GM23338 (cell line): ENCODE data around the gene KIF24. TPM values are rescaled to one million over a fixed set of nuclear protein-coding genes. Genes with fewer than 3 reads are reported as not detected.

Experiments used
- ATAC-seq: fragments of 200-7000 bp; cut with Tn5 transposase; 3 replicates; pipeline ENCODE4 v1.9.1; 2020
- DNase-seq: peaks from one replicate; pipeline ENCODE4 v3.0.0-alpha.2; 2015; ENCODE audit warnings: low spot score
- H2AFZ ChIP-seq: fragments of 200-600 bp; sonication (generic); 2 replicates; pipeline ENCODE4 v1.8.0; 2016; ENCODE audit warnings: antibody characterized with exemption, mild to moderate bottlenecking, moderate library complexity
- H3F3A ChIP-seq: fragments of 200-600 bp; sonication (generic); replicated peaks from 2 replicates; pipeline ENCODE4 v1.8.0; 2017; ENCODE audit warnings: antibody characterized with exemption, mixed run types, low read depth
- H3K27ac ChIP-seq: fragments of 200-600 bp; sonication (generic); 2 replicates; pipeline ENCODE4 v1.6.1; 2016; ENCODE audit warnings: low read depth
- H3K27me3 ChIP-seq: fragments of 200-600 bp; sonication (generic); 2 replicates; pipeline ENCODE4 v1.8.0; 2016; ENCODE audit warnings: mild to moderate bottlenecking, mixed run types, moderate library complexity; ENCODE audit not compliant: insufficient read depth
- H3K36me3 ChIP-seq: fragments of 200-600 bp; sonication (generic); 2 replicates; pipeline ENCODE4 v1.8.0; 2016; ENCODE audit warnings: mild to moderate bottlenecking; ENCODE audit not compliant: insufficient read depth
- H3K4me1 ChIP-seq: fragments of 200-600 bp; sonication (generic); 2 replicates; pipeline ENCODE4 v1.8.0; 2016; ENCODE audit warnings: mild to moderate bottlenecking, moderate library complexity; ENCODE audit not compliant: insufficient read depth
- H3K4me2 ChIP-seq: fragments of 200-600 bp; sonication (generic); 2 replicates; pipeline ENCODE4 v1.7.1; 2017; ENCODE audit warnings: mixed run types
- H3K4me3 ChIP-seq: fragments of 200-600 bp; sonication (generic); 2 replicates; pipeline ENCODE4 v1.6.1; 2016; ENCODE audit warnings: mixed run types
- H3K79me2 ChIP-seq: fragments of 200-600 bp; sonication (generic); replicated peaks from 2 replicates; pipeline ENCODE4 v1.8.0; 2017; ENCODE audit warnings: mild to moderate bottlenecking; ENCODE audit not compliant: insufficient read depth
- H3K9me2 ChIP-seq: fragments of 200-600 bp; sonication (generic); 2 replicates; pipeline ENCODE4 v1.8.0; 2017; ENCODE audit not compliant: insufficient read depth
- H4K20me1 ChIP-seq: fragments of 200-600 bp; sonication (generic); replicated peaks from 2 replicates; pipeline ENCODE4 v1.8.0; 2017; ENCODE audit warnings: mild to moderate bottlenecking; ENCODE audit not compliant: insufficient read depth
- H3K27ac Mint-ChIP-seq: 2 replicates; pipeline ENCODE4 v1.8.0; 2020; ENCODE audit warnings: inconsistent platforms, mild to moderate bottlenecking, moderate library complexity, mixed read lengths
- H3K27me3 Mint-ChIP-seq: 3 replicates; pipeline ENCODE4 v1.8.0; 2022; ENCODE audit warnings: low read depth, mild to moderate bottlenecking, moderate library complexity, mixed read lengths, inconsistent platforms; ENCODE audit not compliant: insufficient read depth, poor library complexity
- H3K36me3 Mint-ChIP-seq: 3 replicates; pipeline ENCODE4 v1.8.0; 2021; ENCODE audit warnings: low read depth, mild to moderate bottlenecking, inconsistent platforms, moderate library complexity, mixed read lengths
- H3K4me1 Mint-ChIP-seq: 3 replicates; pipeline ENCODE4 v1.8.0; 2020; ENCODE audit warnings: mild to moderate bottlenecking, inconsistent platforms, mixed read lengths
- H3K4me3 Mint-ChIP-seq: 3 replicates; pipeline ENCODE4 v1.8.0; 2021; ENCODE audit warnings: moderate library complexity, mild to moderate bottlenecking, inconsistent platforms, mixed read lengths
- H3K9me3 Mint-ChIP-seq: 3 replicates; pipeline ENCODE4 v1.8.0; 2020; ENCODE audit warnings: moderate library complexity, mild to moderate bottlenecking, inconsistent platforms, mixed read lengths
- CREB1 ChIP-seq: fragments of 250-450 bp; sonication (Bioruptor Pico); IDR thresholded peaks from 2 replicates; pipeline ENCODE4 v1.5.0; 2020; ENCODE audit warnings: low read depth, mild to moderate bottlenecking, moderate library complexity
- POLR2AphosphoS5 ChIP-seq: IDR thresholded peaks from 2 replicates; pipeline ENCODE4 v1.6.1; 2016; ENCODE audit warnings: antibody characterized with exemption, low read depth
- ZNF114 ChIP-seq: fragments of 250-450 bp; sonication (Bioruptor Pico); IDR thresholded peaks from 2 replicates; pipeline ENCODE4 v1.5.0; 2020; ENCODE audit warnings: mild to moderate bottlenecking, moderate library complexity
- ZNF331 ChIP-seq: fragments of 250-450 bp; sonication (Bioruptor Pico); IDR thresholded peaks from 2 replicates; pipeline ENCODE4 v1.5.0; 2020; ENCODE audit warnings: low read depth, mild to moderate bottlenecking, moderate library complexity
- polyA plus RNA-seq: library from polyadenylated mRNA; unstranded; fragments of >200 nt; fragmentation: Nextera tagmentation; extraction: Ambion mirVana; gene quantifications from 2 replicates; pipeline ENCODE4 v1.2.1, GENCODE V29; 2016
- total RNA-seq: library from RNA; depleted of rRNA; stranded (reverse); fragments of >200 nt; shearing (Covaris generic); gene quantifications from 2 replicates; pipeline ENCODE4 v1.2.3, GENCODE V29; 2014
- TF ChIP-seq, protein P1 (sequence below): IDR thresholded peaks from one replicate; pipeline ENCODE4 v1.6.1; 2018; ENCODE audit warnings: antibody characterized with exemption; ENCODE audit not compliant: unreplicated experiment

The KIF24 gene
- total and polyA plus RNA-seq, 2 experiments from 2014 or later, result 1.3 to 4.4 TPM

DNA sequence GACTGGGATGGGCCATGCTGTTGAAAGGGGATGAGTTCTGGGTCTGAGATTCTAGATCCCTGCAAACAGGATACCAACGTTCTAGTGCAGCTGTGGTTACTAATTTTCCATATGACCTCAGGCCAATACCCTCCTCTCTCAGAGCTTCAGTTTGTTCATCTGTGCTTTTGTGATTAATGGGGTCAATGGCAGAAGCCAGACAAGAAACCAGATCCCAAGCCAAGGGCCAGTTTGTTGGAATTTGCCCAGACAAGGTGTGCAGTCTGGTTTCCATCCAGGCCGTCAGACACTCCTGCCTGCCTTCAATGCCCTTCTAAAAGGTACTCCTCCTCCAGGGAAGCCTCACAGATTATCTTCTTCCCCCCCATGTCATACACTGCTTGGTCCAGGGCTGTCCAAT is 36.2 kb upstream of the KIF24 start:
- H2AFZ ChIP-seq, result no peak overlapping the region
- DNase-seq (no peak), ATAC-seq (no peak)
- peaks cover 26% of the 10 kb centered on the region for H3K4me1 ChIP-seq
- no peak overlapping the region for H3K27ac Mint-ChIP-seq
- peaks cover 35% of the 10 kb centered on the region for H3K36me3 Mint-ChIP-seq
- peaks cover 4% of the 10 kb centered on the region for H3K27me3 Mint-ChIP-seq
- H3K9me3 Mint-ChIP-seq, result peaks cover 22% of the 10 kb centered on the region
- H4K20me1 ChIP-seq, result no peaks in the 10 kb centered on the region
- 0 out of 2 replicates have a peak, but pooled peaks cover 3% of the 10 kb centered on the region for H3K9me2 ChIP-seq
- no peak overlapping the region for H3K4me3 ChIP-seq
- no peak overlapping the region for H3K4me2 ChIP-seq
- no peaks in the 10 kb centered on the region for H3K36me3 ChIP-seq
- H3K4me3 Mint-ChIP-seq, result no peak overlapping the region; the same call in 2 of the 3 replicates
- H3K27me3 ChIP-seq, result no peaks in the 10 kb centered on the region
- H3K79me2 ChIP-seq, result no peaks in the 10 kb centered on the region
- H3K27ac ChIP-seq, result no peak overlapping the region
- no peaks in the 10 kb centered on the region for H3F3A ChIP-seq
- no peak for TF ChIP-seq POLR2AphosphoS5
- TF ChIP-seq ZNF114 (CRISPR knock-in tag), result no peak
- H3K4me1 Mint-ChIP-seq, result peaks cover 24% of the 10 kb centered on the region

- peaks cover 24% of the 10 kb centered on the region for H3K4me1 Mint-ChIP-seq
- H3F3A ChIP-seq, result no peaks in the 10 kb centered on the region
- TF ChIP-seq ZNF114 (CRISPR knock-in tag), result no peak
- no peak for TF ChIP-seq CREB1
- H3K4me1 ChIP-seq, result peaks cover 26% of the 10 kb centered on the region
- peaks cover 22% of the 10 kb centered on the region for H3K36me3 Mint-ChIP-seq
- H3K27me3 Mint-ChIP-seq, result peaks cover 4% of the 10 kb centered on the region
- peaks cover 22% of the 10 kb centered on the region for H3K9me3 Mint-ChIP-seq
- no peaks in the 10 kb centered on the region for H4K20me1 ChIP-seq
- H3K79me2 ChIP-seq, result no peaks in the 10 kb centered on the region
- peak; percentile 63 for DNase-seq
- H3K4me3 Mint-ChIP-seq, result peak overlapping the region; percentile 30
- H3K27ac ChIP-seq, result peak overlapping the region; percentile 26; the same call in 1 of the 2 replicates
- peak; percentile 91 for ATAC-seq
- peak overlapping the region; percentile 58 for H3K4me2 ChIP-seq
- H3K27me3 ChIP-seq, result no peaks in the 10 kb centered on the region
- peak overlapping the region; percentile 63 for H3K27ac Mint-ChIP-seq
- H3K36me3 ChIP-seq, result no peaks in the 10 kb centered on the region
- 0 out of 2 replicates have a peak, but pooled peaks cover 3% of the 10 kb centered on the region for H3K9me2 ChIP-seq
- H3K4me3 ChIP-seq, result peak overlapping the region; percentile 17; the same call in 1 of the 2 replicates
- peak overlapping the region; percentile 70 for H2AFZ ChIP-seq
These were observed 34.7 kb upstream of the KIF24 start for GRCh38 chr9:34363619-34364351.

- peak overlapping the region; percentile 70 for H2AFZ ChIP-seq
- H3F3A ChIP-seq, result no peaks in the 10 kb centered on the region
- peak overlapping the region; percentile 26; the same call in 1 of the 3 replicates for H3K4me3 Mint-ChIP-seq
- H3K9me3 Mint-ChIP-seq, result peaks cover 12% of the 10 kb centered on the region
- peaks cover 12% of the 10 kb centered on the region for H3K36me3 Mint-ChIP-seq
- peaks cover 24% of the 10 kb centered on the region for H3K4me1 Mint-ChIP-seq
- no peak overlapping the region for H3K27ac Mint-ChIP-seq
- peak overlapping the region; percentile 58; the same call in 1 of the 2 replicates for H3K4me2 ChIP-seq
- peaks cover 4% of the 10 kb centered on the region for H3K27me3 Mint-ChIP-seq
- no peaks in the 10 kb centered on the region for H3K36me3 ChIP-seq
- no peak overlapping the region for H3K27ac ChIP-seq
- no peaks in the 10 kb centered on the region for H3K79me2 ChIP-seq
- ATAC-seq, result no peak
- no peak for DNase-seq
- H3K9me2 ChIP-seq, result 0 out of 2 replicates have a peak, but pooled peaks cover 3% of the 10 kb centered on the region
- H3K4me1 ChIP-seq, result peaks cover 26% of the 10 kb centered on the region
- H3K27me3 ChIP-seq, result no peaks in the 10 kb centered on the region
- H3K4me3 ChIP-seq, result no peak overlapping the region
- H4K20me1 ChIP-seq, result no peaks in the 10 kb centered on the region
- TF ChIP-seq, protein P1, sequence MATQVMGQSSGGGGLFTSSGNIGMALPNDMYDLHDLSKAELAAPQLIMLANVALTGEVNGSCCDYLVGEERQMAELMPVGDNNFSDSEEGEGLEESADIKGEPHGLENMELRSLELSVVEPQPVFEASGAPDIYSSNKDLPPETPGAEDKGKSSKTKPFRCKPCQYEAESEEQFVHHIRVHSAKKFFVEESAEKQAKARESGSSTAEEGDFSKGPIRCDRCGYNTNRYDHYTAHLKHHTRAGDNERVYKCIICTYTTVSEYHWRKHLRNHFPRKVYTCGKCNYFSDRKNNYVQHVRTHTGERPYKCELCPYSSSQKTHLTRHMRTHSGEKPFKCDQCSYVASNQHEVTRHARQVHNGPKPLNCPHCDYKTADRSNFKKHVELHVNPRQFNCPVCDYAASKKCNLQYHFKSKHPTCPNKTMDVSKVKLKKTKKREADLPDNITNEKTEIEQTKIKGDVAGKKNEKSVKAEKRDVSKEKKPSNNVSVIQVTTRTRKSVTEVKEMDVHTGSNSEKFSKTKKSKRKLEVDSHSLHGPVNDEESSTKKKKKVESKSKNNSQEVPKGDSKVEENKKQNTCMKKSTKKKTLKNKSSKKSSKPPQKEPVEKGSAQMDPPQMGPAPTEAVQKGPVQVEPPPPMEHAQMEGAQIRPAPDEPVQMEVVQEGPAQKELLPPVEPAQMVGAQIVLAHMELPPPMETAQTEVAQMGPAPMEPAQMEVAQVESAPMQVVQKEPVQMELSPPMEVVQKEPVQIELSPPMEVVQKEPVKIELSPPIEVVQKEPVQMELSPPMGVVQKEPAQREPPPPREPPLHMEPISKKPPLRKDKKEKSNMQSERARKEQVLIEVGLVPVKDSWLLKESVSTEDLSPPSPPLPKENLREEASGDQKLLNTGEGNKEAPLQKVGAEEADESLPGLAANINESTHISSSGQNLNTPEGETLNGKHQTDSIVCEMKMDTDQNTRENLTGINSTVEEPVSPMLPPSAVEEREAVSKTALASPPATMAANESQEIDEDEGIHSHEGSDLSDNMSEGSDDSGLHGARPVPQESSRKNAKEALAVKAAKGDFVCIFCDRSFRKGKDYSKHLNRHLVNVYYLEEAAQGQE, result no peak
- TF ChIP-seq ZNF331, result no peak
These were observed 33.6 kb upstream of the KIF24 start for GRCh38 chr9:34362614-34363214.
